ENCODE measurements around the gene ADSS1.
"Not testable (repeated sequence)": the region's sequence is repeated elsewhere in the genome, so short reads cannot be mapped to it uniquely, and the experiment has no call there.

The ADSS1 gene

DNA sequence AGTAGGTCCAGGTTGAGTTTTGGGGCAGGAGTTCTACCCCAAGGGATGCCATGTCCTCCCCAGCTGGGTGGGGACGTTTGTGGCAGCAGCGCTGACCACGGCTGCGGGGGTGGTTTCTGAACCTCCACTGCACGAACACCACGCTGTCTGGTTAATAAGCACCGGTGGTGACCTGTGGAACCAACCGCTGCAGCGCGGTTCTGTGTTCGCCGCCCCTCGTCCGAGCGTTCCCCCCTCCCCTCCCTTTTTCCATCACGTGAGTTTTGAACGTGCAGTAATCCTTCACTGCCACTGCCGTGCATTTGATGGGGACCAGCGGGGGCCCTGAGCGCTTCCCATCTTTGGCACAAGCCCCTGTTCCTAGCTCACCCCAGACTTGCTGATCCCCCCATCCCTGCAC, 6.4 kb upstream of the ADSS1 start:
- DNase-seq (ENCODE audit: low read depth, low spot score): no peak

DNA sequence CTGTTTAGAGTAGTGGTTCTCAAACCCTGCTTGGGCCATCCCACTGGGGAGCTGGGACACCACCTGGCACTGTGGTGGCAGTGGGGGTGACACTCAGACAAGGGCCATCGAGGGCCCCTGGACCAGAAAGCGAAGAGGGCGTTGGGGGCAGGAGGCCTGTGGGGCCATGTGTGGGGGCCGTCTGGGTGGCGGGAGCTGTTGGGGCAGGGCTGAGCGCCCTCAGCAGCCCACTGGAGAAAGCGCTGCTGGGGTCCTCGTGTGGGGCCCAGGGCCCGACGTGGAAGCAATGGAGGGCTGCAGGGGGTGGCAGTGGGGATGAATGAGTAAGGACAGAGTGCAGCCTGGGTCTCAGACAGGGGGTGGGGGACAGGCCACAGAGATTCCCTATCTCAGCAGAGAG, 5.9 kb upstream of the ADSS1 start:
- DNase-seq (ENCODE audit: low read depth, low spot score): no peak

DNA sequence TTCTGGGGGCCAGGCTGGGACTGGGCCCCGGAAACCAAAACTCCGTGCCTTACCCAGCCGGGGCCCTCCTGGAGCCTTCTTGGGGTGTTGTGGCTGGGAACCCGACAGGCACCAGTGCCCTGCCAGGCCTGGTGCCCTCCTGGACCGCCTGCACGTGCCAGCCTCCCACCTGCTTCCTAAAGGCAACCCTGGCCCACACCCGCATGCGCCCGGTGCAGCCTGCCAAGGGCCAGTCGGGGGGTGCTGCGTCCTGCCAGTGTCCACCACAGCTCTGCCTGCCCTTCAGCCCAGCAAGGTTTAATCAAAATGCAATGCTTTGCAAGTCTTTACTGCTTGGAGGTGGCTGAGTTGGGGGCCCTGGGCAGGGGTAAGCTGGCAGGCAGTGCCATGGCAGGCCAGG, 5.2 kb upstream of the ADSS1 start:
- DNase-seq (ENCODE audit: low read depth, low spot score): no peak

DNA sequence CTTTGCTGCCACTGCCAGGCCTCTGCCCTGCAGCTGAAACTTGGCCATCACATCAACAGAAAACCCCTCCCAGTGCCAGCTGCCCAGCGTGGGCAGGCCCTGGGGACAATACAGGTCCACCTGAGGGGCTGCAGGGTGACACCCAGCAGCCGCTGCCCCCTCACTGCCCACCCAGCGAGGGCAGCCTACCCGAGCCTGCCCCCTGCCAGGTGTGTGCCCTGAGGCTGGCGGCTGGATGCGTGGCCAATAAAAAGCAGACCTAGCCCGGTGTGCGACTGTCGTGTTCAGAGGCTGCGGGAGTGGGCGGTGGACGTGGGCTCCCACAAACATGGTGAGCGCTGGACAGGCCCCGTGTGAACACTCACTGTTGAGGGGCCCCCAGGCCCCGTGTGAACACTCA, 4.7 kb upstream of the ADSS1 start:
- no peak for DNase-seq (ENCODE audit: low read depth, low spot score)

DNA sequence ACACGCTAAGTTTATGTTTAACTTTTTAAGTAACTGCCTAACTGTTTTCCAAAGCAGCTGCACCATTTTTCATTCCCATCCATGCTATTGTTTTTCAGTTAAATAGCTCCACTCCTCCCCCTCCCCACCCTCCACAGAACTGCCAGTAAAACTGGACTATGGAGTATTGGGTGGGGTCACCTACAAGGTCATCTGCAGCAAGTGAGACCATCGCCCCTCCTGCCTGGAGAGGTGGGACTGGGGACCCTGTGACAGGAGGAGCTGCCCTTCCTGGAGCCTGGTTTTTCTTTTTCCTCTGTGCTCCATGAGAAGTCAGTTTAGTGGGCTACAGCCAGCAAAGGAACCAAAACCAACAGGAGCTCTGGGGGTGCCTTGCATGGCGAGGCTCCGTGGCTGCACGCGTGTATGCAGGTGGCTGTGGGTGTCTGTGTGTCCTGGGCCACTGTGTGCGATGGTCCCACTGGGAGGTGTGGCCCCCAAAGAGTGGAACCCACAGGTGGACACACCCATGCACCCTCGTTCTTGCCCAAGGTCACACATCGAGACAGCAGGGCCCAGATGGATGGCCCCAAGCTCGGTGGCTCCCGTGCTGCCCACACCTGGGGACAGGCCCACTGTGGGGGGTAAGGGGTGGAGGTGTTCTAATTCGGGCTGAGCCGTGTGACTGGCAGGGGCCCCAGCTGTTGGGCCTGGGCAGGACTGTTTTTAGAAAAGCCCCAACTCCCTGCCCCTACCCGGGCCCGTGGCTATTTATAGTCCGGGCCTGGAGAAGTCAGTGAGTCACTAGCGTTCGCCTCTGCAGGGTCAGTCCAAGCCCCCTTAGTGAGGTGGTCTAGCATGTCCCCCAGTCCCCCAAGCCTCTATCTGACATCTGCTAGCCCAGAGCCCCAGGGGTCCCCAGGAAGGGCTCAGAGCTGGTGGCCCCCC, 2.3 kb upstream of the ADSS1 start:
- DNase-seq (ENCODE audit: low read depth, low spot score): no peak

DNA sequence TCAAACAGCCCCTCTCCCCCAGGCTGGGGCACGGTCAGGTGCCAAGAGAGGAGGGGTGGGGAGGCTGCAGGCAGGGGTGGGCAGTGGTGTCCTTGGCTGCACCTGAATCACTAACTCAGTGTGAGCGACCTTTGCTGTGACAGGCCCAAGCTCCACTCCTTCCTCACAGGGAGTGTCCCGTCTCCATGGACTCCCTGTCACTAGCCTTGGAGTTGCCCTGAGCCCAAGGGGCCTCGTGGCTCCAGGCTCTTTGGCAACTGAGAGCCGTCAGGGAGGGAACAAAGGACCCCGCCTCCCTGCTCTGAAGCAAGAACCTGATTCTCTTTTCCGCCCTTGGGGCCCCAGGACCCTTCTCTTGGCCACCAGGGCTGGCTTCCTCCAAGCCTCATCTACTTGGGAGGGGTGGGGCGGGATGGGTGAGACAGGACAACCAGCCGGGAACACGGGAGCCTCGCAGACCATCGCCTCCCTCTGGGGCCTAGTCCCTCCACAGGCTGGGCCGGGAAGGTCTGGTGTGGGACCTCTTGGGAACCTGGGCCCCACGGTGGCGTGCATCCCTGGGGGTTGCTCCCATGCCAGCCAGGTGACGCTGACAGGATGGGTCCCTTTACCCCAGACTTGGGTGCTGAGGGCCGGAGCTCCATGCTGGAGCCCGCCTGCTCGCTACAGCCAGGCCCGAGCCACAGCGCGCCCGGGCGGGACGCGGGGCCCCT, 935 bp upstream of the ADSS1 start:
- no peak for DNase-seq (ENCODE audit: low read depth, low spot score)

DNA sequence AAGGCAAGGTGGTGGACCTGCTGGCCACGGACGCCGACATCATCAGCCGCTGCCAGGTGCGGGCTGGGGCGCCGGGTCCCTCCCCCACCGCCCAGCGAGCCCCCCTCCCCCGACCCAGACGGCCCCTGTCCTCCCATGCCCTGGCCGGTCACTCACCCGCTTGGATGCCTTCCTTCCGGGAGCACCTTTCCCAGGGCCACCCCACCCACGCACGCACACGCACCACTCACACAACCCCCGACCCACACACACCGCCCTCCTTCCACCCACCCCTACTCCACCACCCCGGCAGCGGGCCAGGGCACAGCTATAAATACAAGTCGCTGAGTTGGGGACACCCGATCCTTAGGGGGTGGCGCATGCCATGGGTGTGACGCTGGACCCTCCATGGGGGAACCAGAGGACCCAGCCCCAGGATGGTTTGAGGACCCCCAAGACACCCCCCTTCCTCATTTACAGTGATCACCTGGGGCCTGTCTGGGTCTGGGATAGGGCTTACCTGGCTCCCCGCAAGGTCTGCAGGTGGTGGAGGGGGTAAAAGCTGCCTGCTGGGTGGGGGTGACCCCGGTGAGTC, 465 bp downstream of the ADSS1 start:
- no peak for DNase-seq (ENCODE audit: low read depth, low spot score)

DNA sequence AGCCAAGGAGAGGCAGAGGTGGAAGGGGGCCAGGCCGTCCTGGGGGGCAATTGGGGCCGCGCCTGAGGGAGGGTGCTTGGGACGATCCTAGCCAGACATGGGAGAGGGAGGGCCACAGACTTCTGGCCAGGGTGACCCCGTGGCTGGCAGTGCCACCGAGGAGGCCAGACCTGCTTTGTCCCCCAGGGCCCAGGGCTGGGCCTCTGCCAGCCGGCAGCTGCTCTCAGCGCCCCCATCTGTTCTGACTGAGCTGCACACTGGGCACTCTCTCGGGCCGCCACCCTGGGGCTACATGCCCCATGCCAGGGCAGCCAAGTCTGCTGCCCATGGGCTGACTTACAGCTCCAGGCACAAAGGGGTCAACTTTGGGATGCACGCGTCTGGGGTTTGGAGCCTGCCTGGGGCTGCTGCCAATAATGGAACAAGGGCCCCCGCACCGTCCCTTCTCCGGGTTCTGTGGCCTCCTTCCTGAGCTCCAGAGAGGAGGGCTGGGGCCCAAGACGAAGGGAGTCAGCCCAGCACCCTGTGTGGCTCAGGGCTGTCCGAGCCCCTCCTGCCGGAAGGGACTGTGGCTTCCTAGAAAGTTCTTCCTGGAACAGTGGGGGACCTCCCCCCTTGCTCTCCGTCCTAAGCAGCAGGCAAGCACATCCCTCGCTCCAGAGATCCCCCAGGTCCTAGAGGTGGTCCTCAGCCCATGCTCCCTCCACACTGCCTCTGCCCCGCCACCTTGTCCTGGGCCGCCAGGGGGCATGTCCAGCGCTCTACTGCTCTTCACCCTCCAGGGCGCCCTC, 1.1 kb downstream of the ADSS1 start:
- no peak for DNase-seq (ENCODE audit: low read depth, low spot score)

DNA sequence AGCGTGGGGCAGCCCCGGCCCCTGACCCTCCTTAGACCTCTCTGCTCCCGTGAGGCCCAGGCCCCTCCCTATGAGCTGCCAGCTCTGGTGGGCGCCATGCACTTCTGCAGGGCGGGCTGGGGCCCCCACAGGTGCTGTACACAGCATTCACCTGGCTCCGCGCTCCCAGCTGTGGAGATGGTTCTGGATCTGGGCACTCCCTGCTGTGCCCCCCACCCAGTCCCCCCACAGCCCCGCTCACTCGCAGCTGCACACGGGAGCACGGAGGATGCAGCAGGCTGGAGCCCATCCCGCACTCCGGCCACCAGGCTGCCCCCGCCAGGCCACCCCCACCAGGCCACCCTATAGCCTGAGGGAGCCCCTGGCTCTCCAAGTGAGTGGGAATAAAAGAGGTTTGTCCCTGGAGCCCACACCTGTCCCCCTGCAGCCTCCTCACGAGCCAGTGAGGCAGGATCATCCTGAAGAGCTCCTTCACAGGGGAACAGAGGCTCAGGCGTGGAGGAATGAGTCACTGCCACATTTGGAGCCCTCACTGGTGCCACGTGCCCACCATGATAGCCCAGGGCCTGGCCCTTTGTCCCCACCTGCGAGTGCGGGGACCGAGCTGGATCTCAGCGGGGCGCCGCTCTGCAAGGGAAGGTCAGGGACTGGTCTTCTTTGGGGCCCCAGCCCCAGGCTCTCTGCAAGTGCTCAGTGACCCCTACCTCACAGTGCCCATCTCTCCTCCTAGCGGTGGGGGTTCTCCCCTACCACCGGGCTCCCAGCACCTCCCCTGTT, 1.9 kb downstream of the ADSS1 start:
- no peak for DNase-seq (ENCODE audit: low read depth, low spot score)

DNA sequence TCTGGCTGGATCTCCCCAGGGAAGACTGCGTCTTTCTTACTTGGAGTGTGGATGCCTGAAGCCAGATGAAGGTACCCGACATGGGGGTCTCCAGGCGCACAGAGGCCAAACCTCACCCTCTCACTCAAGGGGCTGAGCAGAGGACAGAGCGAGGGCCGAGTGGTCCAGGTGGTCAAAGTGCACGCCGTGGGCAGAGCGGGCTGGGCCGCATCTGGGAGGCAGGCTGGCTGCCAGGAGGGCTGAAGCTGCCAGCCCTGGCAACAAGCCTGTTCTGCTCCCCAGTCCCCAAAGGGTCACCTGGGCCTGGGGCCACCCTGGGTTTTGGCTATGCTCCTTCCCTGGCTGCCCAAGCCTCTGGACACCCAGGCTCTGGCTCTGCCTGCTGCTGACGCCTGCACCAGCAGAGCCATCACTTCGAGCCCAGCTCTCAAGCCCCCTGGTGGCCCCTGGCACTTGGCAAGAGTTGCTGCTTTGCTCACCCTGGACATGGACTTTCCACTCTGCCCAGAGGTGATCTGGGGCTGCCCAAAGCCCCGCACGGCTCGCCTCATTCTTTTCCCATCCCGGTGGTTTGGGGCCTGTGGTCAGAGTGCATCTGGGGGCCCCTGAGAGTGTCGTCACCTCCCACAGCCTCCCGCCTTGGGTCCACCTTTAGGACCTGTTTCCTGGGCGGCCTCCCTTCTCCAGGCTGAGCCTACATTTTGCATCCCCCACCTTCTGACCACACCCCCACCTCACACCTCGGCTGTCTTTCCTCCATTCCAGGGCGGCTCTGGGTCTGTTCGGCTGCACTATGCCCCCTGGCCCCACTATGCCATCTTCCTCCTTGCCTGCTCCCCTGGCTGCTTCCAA, 2.8 kb downstream of the ADSS1 start:
- no peak for DNase-seq (ENCODE audit: low read depth, low spot score)

DNA sequence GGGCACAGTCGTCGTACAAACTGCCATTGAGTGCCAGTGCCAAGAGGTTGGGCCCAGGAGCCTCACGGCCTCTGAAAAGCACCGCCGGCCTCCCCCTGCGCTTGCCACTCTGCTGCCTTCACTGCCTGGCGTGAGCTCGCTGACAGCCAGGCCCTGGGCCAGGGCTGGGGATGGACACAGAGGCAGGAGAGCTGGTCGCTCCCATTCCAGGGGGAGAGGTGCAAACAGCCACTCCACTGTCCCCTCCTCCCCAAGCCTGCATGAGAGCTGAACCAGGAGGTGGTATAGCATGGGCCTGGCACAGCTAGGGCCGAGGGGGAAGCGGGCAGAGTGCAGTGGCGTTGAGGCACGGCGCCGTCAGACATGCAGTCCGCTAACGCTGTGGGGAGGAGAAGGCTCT, 4.6 kb downstream of the ADSS1 start:
- no peak for DNase-seq (ENCODE audit: low read depth, low spot score)

DNA sequence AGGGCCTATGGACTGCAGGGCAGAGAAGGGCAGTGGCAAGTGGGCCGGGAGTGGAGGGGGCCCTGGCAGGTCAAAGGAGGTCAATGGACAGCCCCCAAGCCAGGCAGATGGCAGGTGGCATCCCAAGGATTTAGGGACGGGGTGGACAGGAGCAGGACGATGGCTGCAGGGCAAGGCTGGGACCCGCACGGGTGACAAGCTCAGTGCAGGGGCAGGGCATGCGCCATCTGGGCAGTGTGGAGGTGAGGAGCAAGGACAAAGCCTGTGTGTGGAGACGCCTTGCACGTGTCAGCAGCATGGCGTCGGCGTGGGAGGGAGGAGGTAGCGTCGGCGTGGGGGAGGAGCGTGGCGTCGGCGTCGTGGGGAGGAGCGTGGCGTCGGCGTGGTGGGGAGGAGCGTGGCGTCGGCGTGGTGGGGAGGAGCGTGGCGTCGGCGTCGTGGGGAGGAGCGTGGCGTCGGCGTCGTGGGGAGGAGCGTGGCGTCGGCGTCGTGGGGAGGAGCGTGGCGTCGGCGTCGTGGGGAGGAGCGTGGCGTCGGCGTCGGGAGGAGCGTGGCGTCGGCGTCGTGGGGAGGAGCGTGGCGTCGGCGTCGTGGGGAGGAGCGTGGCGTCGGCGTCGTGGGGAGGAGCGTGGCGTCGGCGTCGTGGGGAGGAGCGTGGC, 5.3 kb downstream of the ADSS1 start:
- DNase-seq (ENCODE audit: low read depth, low spot score): not testable (repeated sequence)

DNA sequence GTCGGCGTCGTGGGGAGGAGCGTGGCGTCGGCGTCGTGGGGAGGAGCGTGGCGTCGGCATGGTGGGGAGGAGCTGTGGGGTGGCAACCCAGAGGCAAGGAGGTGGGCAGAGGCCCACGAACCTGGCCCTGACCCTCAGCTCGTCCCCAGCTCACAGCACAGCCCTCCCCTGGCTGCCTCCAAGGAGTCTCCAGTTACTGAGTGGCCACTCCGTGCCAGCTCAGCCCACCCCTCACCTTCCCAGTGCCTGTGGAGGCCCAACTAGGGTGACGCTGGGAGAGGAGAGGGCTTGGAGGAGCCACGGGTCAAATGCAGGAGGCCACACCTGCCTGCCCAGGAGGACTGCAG, 5.8 kb downstream of the ADSS1 start:
- no peak for DNase-seq (ENCODE audit: low read depth, low spot score)

DNA sequence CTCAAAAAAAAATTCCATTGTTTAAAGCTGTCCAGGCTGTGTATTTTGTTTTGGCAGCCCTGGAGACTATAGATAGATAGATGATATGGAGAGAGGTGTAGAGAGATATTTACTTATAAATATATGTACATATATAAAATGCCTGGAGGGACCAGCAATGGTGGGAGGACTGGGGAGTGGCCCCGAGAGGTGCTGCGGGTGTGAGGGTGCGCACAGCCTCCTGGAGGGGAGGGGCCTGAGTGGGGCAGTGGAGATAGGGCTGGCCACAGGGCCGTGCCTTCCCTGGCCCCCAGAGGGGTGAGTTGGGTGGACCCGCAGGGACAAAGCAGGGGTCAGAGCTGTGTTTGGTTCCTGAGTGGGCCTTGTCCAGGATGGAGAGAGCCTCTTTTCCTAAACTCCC, 6.5 kb downstream of the ADSS1 start:
- DNase-seq (ENCODE audit: low read depth, low spot score): no peak

DNA sequence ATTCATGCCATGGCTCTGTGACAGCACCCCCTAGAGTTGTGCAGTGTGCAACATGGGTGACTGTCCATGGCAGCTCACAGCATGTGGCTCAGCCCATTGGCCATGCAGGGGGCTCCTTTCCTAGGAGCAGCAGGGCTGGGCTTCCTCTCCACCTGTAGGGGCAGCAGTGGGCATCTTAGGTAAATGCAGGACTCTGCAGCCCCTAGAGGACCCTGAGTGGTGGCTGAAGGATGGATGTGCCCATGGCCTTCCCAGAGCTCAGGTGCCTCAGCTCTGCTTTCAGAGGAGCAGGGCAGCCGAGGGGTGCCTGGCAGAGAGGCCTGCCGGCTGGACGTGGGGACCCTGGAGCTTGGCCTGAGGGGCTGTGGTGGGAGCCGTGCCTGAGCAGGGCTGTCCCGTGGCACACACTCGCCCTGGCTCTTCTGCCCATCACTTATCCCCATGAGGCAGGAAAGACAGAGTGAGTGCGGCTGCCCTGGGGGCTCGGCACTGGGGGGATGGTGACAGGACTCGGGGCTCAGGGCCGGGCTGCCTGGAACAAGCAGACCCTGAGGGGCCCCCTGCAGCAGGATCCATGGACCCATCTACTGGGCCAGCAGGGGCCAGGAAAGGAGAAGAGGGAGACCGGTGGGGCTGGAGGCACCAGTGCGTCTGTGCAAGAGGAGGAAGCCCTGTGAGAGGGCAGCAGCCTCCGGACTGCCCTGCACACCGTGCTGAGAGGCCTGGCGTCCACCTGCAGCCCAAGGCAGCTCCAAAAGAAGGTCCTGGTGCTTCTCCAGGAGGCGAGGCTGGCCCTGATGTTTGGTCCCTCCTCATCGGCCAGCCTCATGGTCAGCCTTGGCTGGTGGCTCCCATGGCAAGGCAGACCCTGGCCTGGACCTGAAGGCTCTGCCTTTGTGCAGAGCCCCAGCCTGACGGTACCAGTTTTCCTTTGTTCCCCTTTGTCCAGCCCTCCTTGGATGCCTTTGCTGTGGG, 7.6 kb downstream of the ADSS1 start:
- no peak for DNase-seq (ENCODE audit: low read depth, low spot score)

DNA sequence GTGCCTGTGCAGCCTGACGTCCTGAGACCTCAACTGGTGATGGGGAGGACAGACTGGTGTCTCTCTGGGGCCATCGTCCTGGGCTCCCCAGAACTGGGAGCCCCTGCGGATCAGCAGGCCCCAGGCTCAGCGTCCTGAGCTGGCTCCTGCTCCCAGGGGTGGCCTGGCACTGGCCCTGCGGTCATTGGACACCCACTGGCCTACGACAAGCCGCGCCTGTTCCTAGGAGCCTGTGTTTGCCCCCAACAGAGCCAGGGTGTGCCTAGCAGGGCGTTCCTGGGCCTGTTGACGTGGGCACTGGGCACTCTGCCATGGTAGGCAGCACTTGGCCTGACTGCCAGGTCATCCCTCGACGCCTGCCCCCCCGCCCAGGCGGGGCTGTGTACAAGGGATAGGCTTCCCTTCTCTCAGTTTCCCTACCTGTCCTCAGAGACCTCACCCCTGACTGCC, 8.4 kb downstream of the ADSS1 start:
- no peak for DNase-seq (ENCODE audit: low read depth, low spot score)

DNA sequence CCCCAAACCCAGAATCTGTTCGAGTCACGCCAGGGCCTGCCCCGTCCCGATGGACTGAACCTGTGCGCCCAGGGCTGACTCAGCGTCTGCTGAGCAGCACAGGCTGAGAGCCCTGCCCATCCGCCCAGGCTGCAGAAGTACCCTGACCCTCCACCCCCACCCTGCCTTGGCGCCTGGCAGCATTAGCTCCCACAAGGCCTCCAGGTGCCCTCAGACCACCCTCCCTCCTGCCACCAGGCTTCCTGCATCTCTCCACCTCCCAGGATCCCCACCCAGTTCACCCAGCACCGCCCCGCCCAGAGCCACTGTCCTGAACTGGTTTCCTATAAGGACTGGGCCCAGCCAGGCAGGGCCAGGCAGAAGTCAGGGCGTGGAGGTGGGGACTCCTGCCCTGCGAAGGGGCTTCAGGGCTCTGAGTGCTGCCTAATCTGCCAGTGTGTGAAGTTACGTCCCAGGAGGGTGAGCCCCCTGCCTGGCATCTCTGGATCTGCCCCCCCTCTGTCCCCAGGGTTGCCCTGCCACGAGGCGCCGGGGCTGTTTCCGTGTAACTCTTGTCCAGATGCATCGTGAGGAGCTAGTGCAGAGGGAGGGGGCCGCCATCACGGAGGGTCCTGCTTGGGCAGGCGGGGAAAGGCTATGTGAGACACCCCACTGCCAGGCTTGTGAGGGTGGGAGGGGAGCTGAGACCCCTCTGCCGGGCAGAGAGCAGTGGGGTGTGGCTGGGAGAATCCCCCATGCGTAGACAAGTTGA, 9.1 kb downstream of the ADSS1 start:
- no peak for DNase-seq (ENCODE audit: low read depth, low spot score)

Data from activated naive CD8-positive, alpha-beta T cell treated with anti-CD3 and anti-CD28 coated beads, Interleukin-2, amount 50 U/mL, for 16 hours (primary cell).